CD4-positive, CD25-positive, alpha-beta regulatory T cell (primary cell): ENCODE measurements around the gene PRPSAP2. TPM values are rescaled to one million over a fixed set of nuclear protein-coding genes. Genes with fewer than 3 reads are reported as not detected.

ENCODE experiments used
- ATAC-seq, 2 donors: fragments of 150-1000 bp; cut with Tn5 transposase; one replicate each; pipeline ENCODE4 v1.10.0; 2021; ENCODE audit warnings: low read depth in 2 of 2, moderate number of reproducible peaks in 2 of 2, moderate library complexity in 1 of 2
- DNase-seq, 3 donors: peaks; one replicate each; pipeline versions ENCODE4 v3.0.0 to v3.0.0-alpha.2; 2012 to 2022; ENCODE audit warnings: mixed read lengths in 1 of 3
- H3K27ac ChIP-seq: one replicate; pipeline ENCODE4 v1.7.0; 2013; ENCODE audit warnings: mild to moderate bottlenecking, low read length; ENCODE audit not compliant: insufficient read depth, poor library complexity, severe bottlenecking
- H3K27me3 ChIP-seq: one replicate; pipeline ENCODE4 v1.7.0; 2013; ENCODE audit warnings: low read length; ENCODE audit not compliant: control insufficient read depth, insufficient read depth
- H3K36me3 ChIP-seq: one replicate; pipeline ENCODE4 v1.7.0; 2013; ENCODE audit warnings: mild to moderate bottlenecking, low read length, moderate library complexity; ENCODE audit not compliant: control insufficient read depth, insufficient read depth
- H3K4me1 ChIP-seq: 2 replicates; pipeline ENCODE4 v1.7.0; 2013; ENCODE audit warnings: mild to moderate bottlenecking, low read length; ENCODE audit not compliant: insufficient read depth, control insufficient read depth, poor library complexity, severe bottlenecking
- H3K4me3 ChIP-seq: one replicate; pipeline ENCODE4 v1.7.0; 2013; ENCODE audit warnings: low read depth, mild to moderate bottlenecking, low read length, moderate library complexity
- H3K9me3 ChIP-seq, 2 experiments: 1 replicate in 1 of 2; 2 replicates in 1 of 2; pipeline ENCODE4 v1.7.0; 2013; ENCODE audit warnings: low read length in 2 of 2, mild to moderate bottlenecking in 1 of 2, moderate library complexity in 1 of 2; ENCODE audit not compliant: control insufficient read depth in 2 of 2
- H3K27ac Mint-ChIP-seq, 3 donors: one replicate each; pipeline ENCODE4 v1.8.0; 2020 to 2022; ENCODE audit warnings: mild to moderate bottlenecking in 3 of 3, mixed read lengths in 3 of 3, moderate library complexity in 2 of 3
- H3K27me3 Mint-ChIP-seq: one replicate; pipeline ENCODE4 v1.8.0; 2022; ENCODE audit warnings: mild to moderate bottlenecking, mixed read lengths
- H3K36me3 Mint-ChIP-seq: one replicate; pipeline ENCODE4 v1.8.0; 2020; ENCODE audit warnings: mixed read lengths
- H3K4me1 Mint-ChIP-seq, 4 donors: one replicate each; pipeline ENCODE4 v1.8.0; 2020 to 2022; ENCODE audit warnings: mixed read lengths in 4 of 4, mild to moderate bottlenecking in 1 of 4
- H3K4me3 Mint-ChIP-seq, 4 donors: one replicate each; pipeline ENCODE4 v1.8.0; 2020 to 2022; ENCODE audit warnings: mild to moderate bottlenecking in 4 of 4, mixed read lengths in 4 of 4, moderate library complexity in 3 of 4
- H3K9me3 Mint-ChIP-seq, 7 donors: one replicate each; pipeline ENCODE4 v1.8.0; 2020 to 2022; ENCODE audit warnings: mixed read lengths in 7 of 7, mild to moderate bottlenecking in 3 of 7, moderate library complexity in 2 of 7
- polyA plus RNA-seq, 4 donors: library from polyadenylated mRNA; unstranded; fragments of 300-500 nt; fragmentation: Illumina TruSeq; gene quantifications; one replicate each; pipeline ENCODE4 v1.2.3, GENCODE V29; 2021
- total RNA-seq: library from RNA; stranded (reverse); gene quantifications from one replicate; pipeline ENCODE4 v1.2.3, GENCODE V29; 2022

The PRPSAP2 gene
- total and polyA plus RNA-seq, 5 donors from 2014 or later = 41.5 to 59.5 (median 45.8) TPM

DNA sequence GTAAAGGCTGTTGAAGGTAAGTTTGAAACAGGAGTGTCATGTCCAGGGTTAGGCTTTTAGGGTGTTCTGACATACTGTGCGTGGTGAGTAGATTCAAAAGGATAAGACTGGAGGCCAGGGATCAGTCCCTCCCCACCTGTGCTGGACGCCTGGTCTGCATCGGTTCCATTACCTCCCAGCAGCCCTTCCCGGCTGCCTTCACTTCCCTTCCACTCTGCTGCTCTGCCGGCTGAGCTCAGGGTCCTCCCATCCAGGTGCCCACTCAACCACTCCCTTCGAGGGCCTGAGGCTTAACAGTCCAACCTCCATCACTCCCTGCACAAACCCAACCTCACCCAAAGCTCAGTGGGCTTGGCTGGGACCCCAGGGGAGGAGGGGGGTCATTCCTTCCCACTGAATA, 89.9 kb downstream of the PRPSAP2 start:
- no peak overlapping the region for H3K4me3 Mint-ChIP-seq
- H3K27me3 ChIP-seq = no peaks in the 10 kb centered on the region
- no peaks in the 10 kb centered on the region for H3K36me3 ChIP-seq
- H3K27ac Mint-ChIP-seq = peak overlapping the region in 1 of 3 donors; percentile 78
- no peaks in the 10 kb centered on the region for H3K4me1 ChIP-seq
- no peaks in the 10 kb centered on the region for H3K9me3 ChIP-seq
- ATAC-seq = no peak
- H3K27ac ChIP-seq = no peak overlapping the region
- no peak for DNase-seq
- no peaks in the 10 kb centered on the region for H3K36me3 Mint-ChIP-seq
- H3K4me1 Mint-ChIP-seq = peaks cover 6 to 28% (median 8%) of the 10 kb centered on the region in 4 donors
- no peaks in the 10 kb centered on the region for H3K9me3 Mint-ChIP-seq
- no peak overlapping the region for H3K4me3 ChIP-seq
- H3K27me3 Mint-ChIP-seq = peaks cover 10% of the 10 kb centered on the region

DNA sequence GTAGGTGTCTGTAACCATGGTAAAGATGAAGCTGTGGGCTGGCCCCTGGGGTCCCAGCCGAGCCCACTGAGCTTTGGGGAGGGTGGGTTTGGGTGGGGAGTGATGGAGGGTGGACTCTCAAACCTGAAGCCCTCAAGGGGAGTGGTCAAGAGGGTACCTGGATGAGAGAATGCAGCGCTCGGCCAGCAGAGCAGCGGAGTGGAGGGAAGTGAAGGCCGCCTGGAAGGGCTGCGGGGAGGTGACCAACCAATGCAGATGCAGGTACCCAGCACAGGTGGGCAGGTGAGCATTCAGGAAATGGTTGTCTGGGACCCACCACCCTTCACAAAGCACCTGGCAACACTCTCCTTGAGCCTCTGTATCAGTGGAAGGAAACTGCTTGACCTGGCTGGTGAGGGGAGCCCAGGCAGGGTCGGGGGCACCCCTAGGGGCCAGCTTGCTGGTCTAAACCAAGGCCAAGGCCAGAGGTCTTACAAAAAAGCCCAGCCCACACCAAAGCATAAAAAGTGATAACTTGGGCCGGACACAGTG, 90.6 kb downstream of the PRPSAP2 start:
- ATAC-seq (no peak), DNase-seq (no peak)
- Histone ChIP-seq H3K4me3 (no peak overlapping the region), H3K4me1 (no peaks in the 10 kb centered on the region), H3K27me3 (no peaks in the 10 kb centered on the region), H3K9me3 (no peaks in the 10 kb centered on the region), H3K36me3 (no peaks in the 10 kb centered on the region), H3K27ac (no peak overlapping the region)
- Mint-ChIP-seq H3K4me3 (no peak overlapping the region), H3K27ac (no peak overlapping the region), H3K36me3 (no peaks in the 10 kb centered on the region), H3K27me3 (peaks cover 10% of the 10 kb centered on the region), H3K4me1 (peaks cover 6 to 32% (median 8%) of the 10 kb centered on the region in 4 donors), H3K9me3 (no peaks in the 10 kb centered on the region)

DNA sequence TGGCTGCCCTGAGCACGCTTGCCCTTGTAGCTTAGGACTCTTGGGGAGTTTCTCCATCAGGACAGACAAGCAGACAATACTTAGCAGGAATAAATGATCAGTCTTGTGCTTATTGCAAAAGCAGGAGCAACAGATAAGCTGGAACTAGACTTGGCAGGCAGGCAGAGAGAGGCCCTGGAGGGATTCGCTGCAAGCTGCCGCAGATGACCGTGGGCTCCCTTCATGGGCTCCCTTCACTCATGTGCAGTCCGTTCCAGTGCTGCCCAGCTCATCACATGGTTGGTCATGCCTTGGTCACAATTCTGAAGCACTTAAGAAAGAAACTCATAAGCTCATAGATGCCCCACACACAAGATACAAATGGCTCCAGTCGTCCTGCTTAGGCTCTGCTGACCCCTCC, 91.6 kb downstream of the PRPSAP2 start:
- DNase-seq (no peak), ATAC-seq (no peak)
- no peaks in the 10 kb centered on the region for H3K36me3 Mint-ChIP-seq
- Histone ChIP-seq H3K27ac (no peak overlapping the region), H3K9me3 (no peaks in the 10 kb centered on the region), H3K27me3 (no peaks in the 10 kb centered on the region), H3K4me1 (peaks cover 3% of the 10 kb centered on the region), H3K4me3 (no peak overlapping the region), H3K36me3 (no peaks in the 10 kb centered on the region)
- H3K4me1 Mint-ChIP-seq = peaks cover 7 to 42% (median 14%) of the 10 kb centered on the region in 4 donors
- H3K27me3 Mint-ChIP-seq = peaks cover 10% of the 10 kb centered on the region
- no peaks in the 10 kb centered on the region for H3K9me3 Mint-ChIP-seq
- H3K27ac Mint-ChIP-seq = peak overlapping the region in 1 of 3 donors; percentile 17
- no peak overlapping the region for H3K4me3 Mint-ChIP-seq

DNA sequence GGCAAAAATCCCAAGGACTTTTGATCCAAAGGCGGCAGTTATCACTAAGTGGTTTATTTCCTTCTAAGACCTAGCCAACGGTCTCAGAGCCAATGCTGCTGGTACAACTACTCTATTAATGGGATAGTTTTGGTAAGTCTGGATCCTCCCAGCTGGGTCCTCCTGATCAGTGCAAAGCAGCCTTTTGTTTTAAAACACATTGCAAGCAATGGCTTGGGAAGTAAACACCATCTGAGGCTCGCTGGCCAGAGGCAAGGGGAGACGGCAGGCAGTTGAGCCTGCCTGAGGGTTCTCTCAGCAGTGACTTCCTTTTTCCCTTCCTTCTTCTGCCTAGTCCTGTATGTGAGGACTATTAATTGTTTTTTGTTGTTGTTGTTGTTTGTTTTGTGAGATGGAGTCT, 92.4 kb downstream of the PRPSAP2 start:
- Histone ChIP-seq H3K4me1 (peaks cover 11% of the 10 kb centered on the region), H3K9me3 (no peaks in the 10 kb centered on the region), H3K36me3 (no peaks in the 10 kb centered on the region), H3K27ac (no peak overlapping the region), H3K4me3 (no peak overlapping the region), H3K27me3 (no peaks in the 10 kb centered on the region)
- Mint-ChIP-seq H3K4me1 (peaks cover 8 to 46% (median 18%) of the 10 kb centered on the region in 4 donors), H3K4me3 (peak overlapping the region in 1 of 4 donors; percentile 24), H3K27me3 (peaks cover 10% of the 10 kb centered on the region), H3K9me3 (no peaks in the 10 kb centered on the region), H3K36me3 (no peaks in the 10 kb centered on the region), H3K27ac (peak overlapping the region in 2 of 3 donors; percentile 24 to 92)
- ATAC-seq (no peak), DNase-seq (no peak)

DNA sequence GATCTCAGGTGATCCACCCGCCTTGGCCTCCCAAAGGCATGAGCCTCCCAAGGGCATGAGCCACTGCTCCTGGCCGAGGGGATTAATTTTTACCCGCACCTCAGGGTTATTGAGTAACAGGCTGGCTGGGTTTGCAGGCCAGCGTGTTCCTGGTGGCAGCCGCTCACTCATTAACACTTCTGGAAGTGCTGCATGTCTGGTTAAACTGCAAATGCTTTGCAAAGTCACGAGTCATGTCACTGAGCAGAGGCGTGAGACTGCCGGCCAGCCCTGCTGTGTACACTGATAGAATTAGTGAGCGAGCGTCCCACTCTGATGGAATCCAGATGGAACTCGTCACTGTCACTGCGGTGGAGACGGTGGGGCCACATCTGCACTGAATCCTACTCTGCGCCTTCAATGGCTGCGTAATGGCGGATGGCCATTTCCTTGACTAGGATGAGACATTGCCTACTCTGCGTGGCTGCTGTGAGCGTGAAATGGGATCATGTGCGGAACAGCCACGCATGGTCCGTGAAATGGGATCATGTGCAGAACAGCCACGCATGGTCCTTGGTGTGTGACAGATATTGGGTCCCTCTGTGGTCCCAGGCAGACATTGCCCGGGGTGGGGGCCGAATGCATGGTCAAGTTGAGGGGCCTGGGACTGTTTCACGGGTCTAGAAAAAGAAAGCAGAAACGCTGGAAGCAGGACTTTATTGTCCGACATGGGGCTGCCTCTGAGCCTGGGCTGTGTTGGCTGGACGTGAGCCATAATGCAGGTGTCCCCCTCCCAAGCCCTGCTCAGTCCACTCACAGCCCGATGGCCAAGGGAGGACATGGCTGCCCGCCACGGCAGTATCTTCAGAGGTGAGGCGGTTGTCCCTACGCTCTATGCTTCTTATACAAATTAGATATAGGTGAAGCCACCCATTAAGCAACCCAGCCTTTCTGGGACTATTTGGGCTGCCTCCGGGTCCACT, 93.3 kb downstream of the PRPSAP2 start:
- ATAC-seq = no peak
- peaks cover 12 to 48% (median 21%) of the 10 kb centered on the region in 4 donors for H3K4me1 Mint-ChIP-seq
- H3K36me3 ChIP-seq = no peaks in the 10 kb centered on the region
- no peaks in the 10 kb centered on the region for H3K9me3 ChIP-seq
- H3K9me3 Mint-ChIP-seq = no peaks in the 10 kb centered on the region
- no peak overlapping the region for H3K4me3 ChIP-seq
- H3K27me3 Mint-ChIP-seq = peaks cover 10% of the 10 kb centered on the region
- DNase-seq = no peak
- H3K27me3 ChIP-seq = no peaks in the 10 kb centered on the region
- peak overlapping the region in 1 of 3 donors; percentile 24 for H3K27ac Mint-ChIP-seq
- peaks cover 18% of the 10 kb centered on the region for H3K4me1 ChIP-seq
- H3K36me3 Mint-ChIP-seq = no peaks in the 10 kb centered on the region
- H3K4me3 Mint-ChIP-seq = no peak overlapping the region
- H3K27ac ChIP-seq = no peak overlapping the region

DNA sequence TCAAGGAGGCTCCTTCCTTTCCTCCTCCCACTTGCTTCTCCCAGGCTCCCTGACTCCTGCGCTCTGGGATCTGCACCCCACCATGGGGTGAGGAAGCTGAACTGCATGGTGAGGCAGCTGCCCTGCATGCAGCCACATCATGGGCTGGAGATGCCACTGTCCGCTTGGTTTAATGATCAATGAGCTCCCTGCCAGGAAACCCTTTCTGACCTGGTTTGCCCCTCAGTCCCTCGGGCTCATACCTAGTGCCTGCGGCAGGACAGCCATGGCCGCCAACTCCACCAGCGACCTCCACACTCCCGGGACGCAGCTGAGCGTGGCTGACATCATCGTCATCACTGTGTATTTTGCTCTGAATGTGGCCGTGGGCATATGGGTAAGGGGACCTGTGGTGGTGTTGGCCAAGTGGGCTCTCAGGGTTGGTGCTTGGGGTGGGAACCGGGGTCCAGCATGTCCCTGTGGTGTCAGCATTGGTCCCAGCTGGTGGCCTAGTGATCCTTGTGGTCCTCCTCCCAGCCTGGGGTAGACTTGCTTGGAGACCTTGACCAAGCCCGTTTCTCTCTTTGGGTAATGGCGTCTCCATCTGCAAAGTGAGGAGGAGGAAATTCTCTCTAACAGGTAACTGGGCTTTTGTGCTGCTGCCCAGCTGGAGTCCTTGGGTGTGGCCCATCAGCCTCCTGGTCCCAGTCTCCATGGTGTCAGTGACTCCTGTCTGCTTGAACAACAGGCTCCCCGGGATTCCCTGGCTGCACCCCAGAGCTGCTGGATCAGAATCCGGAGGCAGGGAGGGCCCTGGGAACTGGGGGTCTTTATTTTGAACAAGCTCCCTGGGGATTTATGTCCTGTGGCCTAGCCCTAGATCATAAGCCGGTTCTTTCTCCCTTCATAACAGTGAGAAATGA, 94.3 kb downstream of the PRPSAP2 start, which contains the start of gene SLC5A10:
TSS of gene SLC5A10 (plus strand) at position 225 of the 902 bp plus-strand sequence. CDS start at position 266, 41 bp downstream.
- peak within 1 kb of the TSS in 1 of 4 donors; percentile 2 for H3K4me3 Mint-ChIP-seq
- peaks cover 12 to 50% (median 16%) of the 10 kb centered on the region in 4 donors for H3K4me1 Mint-ChIP-seq
- H3K27ac Mint-ChIP-seq = peak within 1 kb of the TSS in 1 of 3 donors; percentile 55

DNA sequence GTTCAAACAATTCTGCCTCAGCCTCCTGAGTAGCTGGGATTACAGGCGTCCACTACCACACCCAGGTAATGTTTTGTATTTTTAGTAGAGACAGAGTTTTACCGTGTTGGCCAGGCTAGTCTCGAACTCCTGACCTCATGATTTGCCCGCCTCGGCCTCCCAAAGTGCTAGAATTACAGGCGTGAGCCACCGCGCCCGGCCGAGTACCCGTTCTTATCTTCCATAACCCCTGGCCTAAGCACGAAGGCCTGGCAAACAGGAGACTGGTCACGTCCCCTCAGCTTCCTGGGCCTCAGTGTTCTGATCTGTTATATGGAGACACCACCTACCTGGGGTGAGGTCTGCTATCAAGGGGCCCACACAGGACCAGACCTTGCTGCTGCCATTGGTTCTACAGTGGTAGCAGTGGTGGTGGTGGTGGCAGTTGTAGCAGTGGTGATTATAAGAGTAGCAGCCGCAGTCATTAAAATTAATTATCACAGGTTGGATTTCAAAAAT, 95.3 kb downstream of the PRPSAP2 start:
- peaks cover 24% of the 10 kb centered on the region for H3K4me1 ChIP-seq
- peak overlapping the region in 2 of 3 donors; percentile 75 to 91 for H3K27ac Mint-ChIP-seq
- H3K27ac ChIP-seq = no peak overlapping the region
- H3K4me3 Mint-ChIP-seq = peak overlapping the region in 2 of 4 donors; percentile 11 to 71
- H3K9me3 Mint-ChIP-seq = no peaks in the 10 kb centered on the region
- H3K36me3 Mint-ChIP-seq = no peaks in the 10 kb centered on the region
- no peaks in the 10 kb centered on the region for H3K36me3 ChIP-seq
- H3K4me1 Mint-ChIP-seq = peaks cover 14 to 52% (median 16%) of the 10 kb centered on the region in 4 donors
- no peak overlapping the region for H3K4me3 ChIP-seq
- no peaks in the 10 kb centered on the region for H3K9me3 ChIP-seq
- DNase-seq (no peak), ATAC-seq (no peak)
- peaks cover 4% of the 10 kb centered on the region for H3K27me3 Mint-ChIP-seq
- no peaks in the 10 kb centered on the region for H3K27me3 ChIP-seq

More for the DNA sequence above, 94.3 kb downstream of the PRPSAP2 start, which contains the start of gene SLC5A10:
- DNase-seq (no peak), ATAC-seq (no peak)
- peaks cover 24% of the 10 kb centered on the region for H3K4me1 ChIP-seq
- H3K27me3 ChIP-seq = no peaks in the 10 kb centered on the region
- Mint-ChIP-seq H3K9me3 (no peaks in the 10 kb centered on the region), H3K27me3 (peaks cover 4% of the 10 kb centered on the region), H3K36me3 (no peaks in the 10 kb centered on the region)
- H3K9me3 ChIP-seq = no peaks in the 10 kb centered on the region
- H3K27ac ChIP-seq = no peak within 1 kb of the TSS
- no peak within 1 kb of the TSS for H3K4me3 ChIP-seq
- H3K36me3 ChIP-seq = no peaks in the 10 kb centered on the region
